HS-27A (cell line): ENCODE data around the gene UBE2D1.

Experiments
- DNase-seq: peaks from one replicate; pipeline ENCODE4 v3.0.0-alpha.2; 2012; ENCODE audit warnings: low read depth, missing footprints

The UBE2D1 gene

DNA sequence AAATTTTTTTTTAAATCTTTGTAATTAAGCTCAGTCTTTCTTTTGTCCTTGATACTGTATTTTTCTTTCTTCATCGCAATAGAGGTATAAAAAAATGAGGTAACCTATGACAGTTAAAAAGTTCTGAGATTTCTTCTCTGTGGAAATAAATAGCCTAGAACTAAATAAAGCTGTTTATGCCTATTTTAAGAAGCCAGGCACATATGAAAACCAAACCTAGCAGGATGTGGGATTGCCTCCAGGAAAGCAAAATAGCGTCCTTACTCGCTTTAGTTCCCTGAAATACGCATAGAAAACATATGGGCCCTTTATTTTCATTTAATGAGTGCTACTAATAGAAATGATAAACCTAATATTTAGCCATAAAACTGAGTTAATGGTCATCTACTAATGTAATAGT is 6.6 kb downstream of the UBE2D1 start:
- DNase-seq, result no peak

GRCh38 chr10:58341947-58342346 is 7.1 kb downstream of the UBE2D1 start:
- no peak for DNase-seq

DNA sequence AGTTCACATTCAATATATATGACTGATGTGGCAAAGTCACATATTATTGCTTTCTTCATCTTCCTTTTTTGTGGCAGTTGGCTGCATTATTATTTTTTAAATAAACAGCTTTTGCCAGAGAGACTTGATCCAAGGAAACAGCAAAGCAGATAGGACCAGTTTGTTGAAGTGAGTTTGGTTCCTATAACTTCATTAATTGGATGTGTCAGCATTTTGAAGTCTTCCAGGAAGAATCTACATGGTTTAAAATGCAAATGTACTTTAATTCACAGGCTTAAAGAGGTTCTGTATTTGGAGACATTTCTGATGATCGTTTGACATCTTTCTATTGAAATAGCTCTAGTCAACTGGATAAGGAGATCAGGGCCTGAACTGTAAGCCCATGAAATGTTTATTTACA is 13.2 kb downstream of the UBE2D1 start:
- no peak for DNase-seq

DNA sequence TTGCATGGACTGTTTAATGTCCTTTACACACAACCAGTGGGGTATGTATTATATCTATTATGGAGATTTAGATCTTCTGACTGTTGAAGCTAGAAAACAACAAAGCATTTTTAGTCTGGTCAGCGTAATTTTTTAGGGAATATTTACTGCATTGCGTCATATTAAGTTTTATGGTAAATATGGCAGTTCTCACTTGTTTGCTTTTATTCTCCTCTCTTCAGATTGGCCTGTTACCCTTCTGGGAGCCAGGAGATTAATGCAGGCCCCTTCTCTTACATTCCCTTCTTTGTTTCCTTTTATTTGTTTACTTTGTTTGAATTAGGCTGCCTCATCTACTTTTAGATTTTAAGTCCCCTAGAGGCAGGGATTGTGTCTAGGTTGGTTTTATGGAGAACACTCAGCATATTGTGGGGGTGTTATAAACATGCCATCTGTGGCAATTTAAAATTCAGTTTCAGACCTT is 13.8 kb downstream of the UBE2D1 start:
- DNase-seq, result no peak

DNA sequence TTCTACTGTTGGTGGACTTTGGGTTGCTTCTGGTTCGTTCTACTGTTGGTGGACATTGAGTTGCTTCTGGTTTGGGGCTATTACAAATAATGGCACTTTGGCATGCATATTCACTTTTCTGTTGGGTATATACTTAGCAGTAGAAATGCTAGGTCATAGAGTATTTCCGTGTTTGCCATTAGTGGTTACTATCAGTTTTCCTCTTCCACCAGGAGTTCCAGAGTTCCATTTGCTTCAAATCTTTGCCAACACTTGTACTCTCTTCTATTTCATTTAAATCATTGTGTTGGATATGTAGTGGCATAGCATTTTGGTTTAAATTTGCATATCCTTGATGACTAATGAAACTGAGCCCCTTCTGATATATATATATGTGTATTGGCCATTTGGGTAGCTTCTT is 15.2 kb downstream of the UBE2D1 start:
- DNase-seq, result no peak

DNA sequence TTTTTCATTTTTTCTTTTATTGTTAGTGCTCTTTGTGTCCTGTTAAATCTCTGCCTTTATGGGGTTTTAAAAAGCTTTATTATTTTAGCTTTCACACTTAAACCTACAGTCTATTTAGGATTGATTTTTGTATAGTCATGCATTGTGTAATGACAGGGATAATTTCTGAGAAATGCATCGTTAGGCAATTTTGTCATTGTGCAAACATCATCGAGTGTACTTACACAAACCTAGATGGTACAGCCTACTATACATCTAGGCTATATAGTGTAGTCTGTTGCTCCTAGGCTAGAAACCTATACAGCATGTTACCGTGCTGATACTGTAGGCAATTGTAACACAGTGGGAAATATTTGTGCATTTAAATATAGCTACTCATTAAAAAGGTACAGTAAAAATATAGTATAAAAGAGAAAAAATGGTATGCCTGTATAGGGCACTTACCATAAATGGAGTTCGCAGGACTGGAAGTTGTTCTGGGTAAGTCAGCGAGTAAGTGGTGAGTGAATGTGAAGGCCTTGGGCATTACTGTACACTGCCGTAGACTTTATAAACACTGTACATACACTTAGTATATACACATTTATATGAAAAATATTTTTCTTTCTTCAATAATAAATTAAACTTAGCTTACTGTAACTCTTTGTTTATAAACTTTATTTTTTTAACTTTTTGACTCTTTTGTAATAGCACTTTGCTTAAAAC is 16.0 kb downstream of the UBE2D1 start:
- no peak for DNase-seq

GRCh38 chr10:58351616-58352578 is 17.1 kb downstream of the UBE2D1 start:
- DNase-seq, result no peak

- DNase-seq, result no peak
These were observed 18.3 kb downstream of the UBE2D1 start for GRCh38 chr10:58352956-58353610.

- no peak for DNase-seq
These were observed 21.9 kb downstream of the UBE2D1 start for GRCh38 chr10:58356756-58357155.

DNA sequence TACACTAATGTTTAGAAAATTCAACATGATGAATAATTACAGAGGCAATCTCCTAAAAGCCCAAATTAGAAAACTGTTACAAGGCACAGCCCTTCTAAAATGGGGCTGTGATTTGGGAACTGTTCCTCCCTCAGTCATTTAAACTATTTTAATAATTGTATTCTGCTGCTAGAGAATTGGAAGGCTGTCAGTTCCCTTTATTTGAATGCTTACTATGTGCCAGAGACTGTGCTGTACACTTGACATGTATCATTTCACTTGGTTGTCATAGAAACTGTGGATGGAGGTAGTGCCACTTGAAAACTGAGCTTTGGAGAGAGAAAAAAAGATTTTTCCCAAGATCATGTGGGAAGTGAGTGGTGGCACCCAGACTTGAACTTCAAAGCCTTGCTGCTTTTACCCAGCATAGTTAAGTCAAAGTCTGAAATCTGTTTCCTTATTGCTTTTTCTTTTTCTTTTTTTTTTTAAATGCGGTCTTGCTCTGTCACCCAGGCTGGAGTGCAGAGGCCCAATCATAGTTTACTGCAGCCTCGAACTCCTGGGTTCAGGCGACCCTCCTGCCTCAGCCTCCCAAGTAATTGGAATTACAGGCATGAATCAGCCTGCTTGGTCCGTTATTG is 23.6 kb downstream of the UBE2D1 start:
- DNase-seq, result no peak

DNA sequence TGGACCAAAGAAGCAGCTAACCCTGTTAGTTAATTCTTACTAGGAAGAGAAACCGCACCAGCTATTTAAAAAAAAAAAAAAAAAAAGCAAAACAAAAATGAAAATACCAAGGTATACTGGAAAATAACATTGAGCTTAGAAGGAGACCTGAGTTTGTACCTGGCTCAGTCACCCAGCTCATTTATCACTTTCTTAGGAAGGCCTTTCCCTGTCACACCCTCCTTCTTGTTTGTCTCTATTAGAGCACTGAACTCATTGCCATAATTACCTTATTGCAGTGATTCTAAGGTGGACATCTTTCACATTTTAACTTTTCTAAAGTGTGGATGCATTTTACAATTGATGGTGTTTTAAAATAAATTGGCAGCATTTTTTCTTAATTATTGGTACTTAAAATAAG is 24.1 kb downstream of the UBE2D1 start:
- no peak for DNase-seq

- DNase-seq, result no peak
These were observed 24.7 kb downstream of the UBE2D1 start for GRCh38 chr10:58359541-58359940.

GRCh38 chr10:58360412-58361004 is 25.7 kb downstream of the UBE2D1 start:
- DNase-seq, result no peak

GRCh38 chr10:58361353-58361752 is 26.5 kb downstream of the UBE2D1 start:
- DNase-seq, result no peak

DNA sequence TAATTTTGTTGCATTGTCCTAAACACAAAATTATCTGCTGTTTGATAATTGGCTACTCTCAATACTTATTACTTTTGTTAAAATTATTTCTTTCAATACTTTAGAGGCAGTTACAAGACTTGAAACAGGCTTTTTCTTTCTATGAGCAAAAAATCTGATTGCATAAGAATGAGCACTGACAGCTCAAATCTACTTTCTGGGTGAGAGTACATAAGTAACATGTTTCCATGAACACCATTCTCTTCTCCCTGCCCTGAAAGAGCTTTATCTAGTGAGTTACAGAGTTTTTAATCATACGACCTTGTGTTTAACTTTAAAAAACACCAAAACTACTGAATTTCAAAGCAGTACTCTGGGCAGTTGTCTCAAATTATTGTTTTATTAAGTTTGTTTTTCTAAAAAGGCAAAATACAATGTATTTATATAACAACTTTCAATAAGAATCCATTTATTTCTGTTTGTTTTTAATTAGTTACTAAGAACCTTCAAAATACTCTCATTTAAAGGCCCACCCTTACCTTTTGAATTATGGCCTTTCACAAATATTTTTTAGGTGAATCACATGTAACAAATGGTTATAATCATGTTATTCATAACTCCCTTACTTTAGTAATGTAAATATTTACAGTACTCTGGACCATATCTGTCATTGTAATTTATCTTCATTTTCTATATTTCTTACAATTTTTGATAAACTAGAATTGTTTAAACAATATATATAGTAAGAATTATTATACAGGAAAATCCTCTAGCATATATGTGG is 27.4 kb downstream of the UBE2D1 start:
- DNase-seq, result no peak

- no peak for DNase-seq
These were observed 32.3 kb downstream of the UBE2D1 start for GRCh38 chr10:58367069-58367468.

DNA sequence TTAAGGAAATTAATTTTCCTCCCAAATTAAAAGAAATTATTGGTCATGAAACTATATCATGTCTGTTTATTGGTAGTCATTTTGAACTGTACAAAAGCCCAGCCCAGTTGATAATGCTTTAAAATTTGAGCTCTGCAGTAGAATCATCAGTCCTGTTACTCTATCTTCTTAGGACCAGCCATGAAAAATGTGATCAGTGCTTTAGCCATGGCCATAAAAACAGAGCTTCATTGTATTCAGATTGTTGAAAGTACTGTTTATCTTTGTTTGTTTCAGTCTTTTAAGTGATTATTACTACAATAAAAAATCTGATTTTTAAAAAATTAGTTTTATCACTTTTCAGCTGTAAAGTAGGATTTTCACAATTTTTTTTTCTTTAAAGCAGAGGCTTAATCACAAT is 36.7 kb downstream of the UBE2D1 start:
- no peak for DNase-seq

DNA sequence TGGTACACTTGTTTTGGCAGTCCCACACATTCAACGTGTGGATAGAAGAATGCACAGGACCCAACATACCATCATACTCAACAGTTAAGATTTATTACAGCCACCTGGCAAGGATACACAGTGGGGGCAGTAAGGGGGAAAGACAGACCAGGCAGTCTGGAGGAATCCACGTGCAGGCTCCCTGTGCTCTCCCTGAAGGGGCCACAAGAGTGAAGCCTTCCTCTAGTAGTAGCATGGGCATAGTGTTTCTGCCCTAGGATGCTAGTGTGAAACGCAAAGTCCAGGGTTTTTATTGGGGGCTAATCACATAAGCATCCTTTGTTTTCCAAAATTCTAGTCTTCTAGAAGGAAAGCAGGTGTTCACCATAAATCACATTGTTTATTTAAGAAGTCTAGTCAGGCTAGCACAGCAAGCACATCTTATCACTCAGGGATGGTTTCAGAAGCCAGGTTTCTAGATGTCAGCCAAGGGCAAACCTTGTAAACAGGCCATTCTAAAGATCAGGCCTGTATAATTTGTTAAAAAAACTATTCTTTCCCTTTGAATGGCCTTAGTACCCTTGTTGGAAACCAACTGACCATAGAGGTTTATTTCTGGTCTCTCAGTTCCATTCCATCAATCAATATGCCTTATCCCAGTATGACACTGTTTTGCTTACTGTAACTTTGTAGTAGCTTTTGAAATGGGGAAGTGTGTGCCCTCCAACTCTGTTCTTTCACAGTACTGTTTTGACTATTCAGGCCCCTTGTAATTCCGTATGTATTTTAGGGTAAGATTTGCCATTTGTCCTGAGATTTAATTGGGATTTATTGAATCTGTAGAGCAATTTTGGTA is 38.0 kb downstream of the UBE2D1 start:
- no peak for DNase-seq

DNA sequence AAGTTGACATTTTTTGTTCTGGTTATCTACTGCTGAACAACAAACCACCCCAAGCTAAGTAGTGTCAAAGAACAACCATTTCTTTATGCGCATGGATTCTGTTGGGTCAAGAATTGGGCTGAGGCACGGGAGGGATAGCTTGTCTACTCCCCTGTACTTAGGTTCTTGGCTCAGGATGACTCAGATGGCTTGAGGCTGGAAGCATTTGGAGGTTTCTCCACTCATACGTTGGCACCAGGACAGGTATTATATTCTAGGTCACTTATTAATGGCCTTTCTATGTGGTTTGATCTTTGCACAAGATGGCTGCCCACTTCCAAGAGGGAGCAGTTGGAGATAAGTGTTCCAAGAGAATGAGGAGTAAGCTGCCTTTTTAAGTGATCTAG is 38.6 kb downstream of the UBE2D1 start:
- DNase-seq, result no peak

DNA sequence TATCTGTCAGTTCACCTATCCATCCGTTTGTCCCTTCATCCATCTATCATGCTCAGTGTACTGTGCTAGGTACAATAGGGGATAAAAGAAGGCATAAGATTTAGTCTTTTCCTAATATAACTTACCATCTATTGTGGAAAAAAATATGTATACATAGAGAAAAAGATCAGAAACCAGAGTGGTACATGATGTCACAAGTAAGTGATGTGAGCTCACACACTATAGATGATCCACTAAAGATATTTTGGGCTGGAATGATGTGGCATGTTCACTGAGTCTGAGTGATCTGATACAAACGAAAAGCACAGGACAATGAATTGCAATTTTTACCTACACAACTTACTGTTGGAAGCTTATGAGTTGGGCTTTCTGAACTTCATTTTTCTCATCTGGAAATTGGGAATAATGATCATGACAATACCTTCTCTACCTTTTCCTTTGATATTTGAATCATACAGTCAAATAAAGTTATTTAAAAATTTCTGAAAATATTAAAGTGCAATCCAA is 47.7 kb downstream of the UBE2D1 start:
- no peak for DNase-seq
